Parathyroid adenoma (tissue), 2 donors: ENCODE measurements around the gene CD74.
A peak's percentile ranks its signal among the peaks of the same experiment; 100 is the strongest.

Experiments
- H2AFZ ChIP-seq: fragments of 300-600 bp; sonication (generic); one replicate; pipeline ENCODE4 v1.7.0; 2017; ENCODE audit warnings: antibody characterized with exemption, mild to moderate bottlenecking
- H3K27ac ChIP-seq: fragments of 300-600 bp; sonication (generic); one replicate; pipeline ENCODE4 v1.7.0; 2017
- H3K27me3 ChIP-seq: fragments of 300-600 bp; sonication (generic); one replicate; pipeline ENCODE4 v1.7.0; 2017; ENCODE audit warnings: low read length; ENCODE audit not compliant: control insufficient read depth, insufficient read depth
- H3K36me3 ChIP-seq: fragments of 300-600 bp; sonication (generic); one replicate; pipeline ENCODE4 v1.7.0; 2017; ENCODE audit warnings: low read length; ENCODE audit not compliant: control insufficient read depth, insufficient read depth
- H3K4me1 ChIP-seq: fragments of 300-600 bp; sonication (generic); one replicate; pipeline ENCODE4 v1.7.0; 2017; ENCODE audit warnings: control low read depth
- H3K4me2 ChIP-seq: fragments of 300-600 bp; sonication (generic); one replicate; pipeline ENCODE4 v1.7.0; 2017; ENCODE audit warnings: low read length
- H3K4me3 ChIP-seq: fragments of 300-600 bp; sonication (generic); one replicate; pipeline ENCODE4 v1.7.0; 2017; ENCODE audit warnings: low read depth, low read length
- H3K79me2 ChIP-seq: fragments of 300-600 bp; sonication (generic); one replicate; pipeline ENCODE4 v1.7.0; 2017; ENCODE audit warnings: control low read depth
- H3K9ac ChIP-seq: fragments of 300-600 bp; sonication (generic); one replicate; pipeline ENCODE4 v1.7.0; 2017; ENCODE audit warnings: mild to moderate bottlenecking
- H3K9me3 ChIP-seq: fragments of 300-600 bp; sonication (generic); one replicate; pipeline ENCODE4 v1.7.0; 2017; ENCODE audit warnings: low read length; ENCODE audit not compliant: control insufficient read depth
- CTCF ChIP-seq: fragments of 300-600 bp; sonication (generic); IDR thresholded peaks from one replicate; pipeline ENCODE4 v1.7.0; 2017; ENCODE audit warnings: antibody characterized with exemption, mild to moderate bottlenecking
- donor health status: primary hyperparathyroidism.

CD74 gene

DNA sequence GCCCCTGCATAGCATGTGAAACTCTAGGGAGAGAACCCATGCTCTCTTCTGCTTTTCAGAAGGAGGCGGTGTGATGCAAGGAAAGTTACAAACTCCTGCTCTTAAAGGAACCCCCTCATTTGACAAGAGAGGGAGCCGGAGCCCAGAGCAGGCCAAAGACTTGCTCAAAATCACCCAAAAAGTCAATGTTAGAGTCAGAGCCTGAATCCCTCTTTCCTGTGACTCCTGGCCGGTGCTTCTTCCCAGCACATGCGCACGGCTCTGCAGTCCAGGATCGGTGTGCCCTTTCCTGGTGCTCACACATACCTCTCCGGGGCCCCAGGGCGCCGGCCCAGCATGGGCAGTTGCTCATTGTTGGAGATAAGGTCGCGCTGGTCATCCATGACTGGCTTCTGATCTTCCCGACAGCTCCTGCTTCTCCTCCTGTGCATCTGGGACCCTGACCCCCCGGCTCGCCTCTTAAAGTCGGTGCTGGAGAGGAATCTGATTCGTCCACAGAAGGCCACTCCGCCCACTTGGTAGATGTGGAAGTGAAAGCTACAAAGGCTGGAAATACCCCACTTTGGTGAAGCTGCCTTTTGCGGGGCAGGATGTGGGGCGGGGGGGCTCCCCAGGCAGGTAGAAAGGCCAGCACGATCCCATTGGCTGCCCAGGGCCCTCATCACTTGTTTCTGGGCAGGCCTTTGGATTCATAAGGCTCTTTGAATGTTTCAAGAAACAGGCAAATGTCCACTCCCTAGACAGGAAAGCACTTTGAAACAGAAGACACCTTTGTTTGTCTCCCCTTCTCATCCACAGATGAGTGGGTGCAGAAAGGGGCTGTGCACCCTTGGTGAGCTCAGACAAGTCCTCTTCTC lies at the start of gene CD74:
Gene CD74 (minus strand): TSS at position 592 of the 857 bp plus-strand sequence. CDS start 161 bp downstream, at position 431.
- Histone ChIP-seq H3K79me2 (no peaks in the 10 kb centered on the region), H3K27ac (peak within 1 kb of the TSS; percentile 78), H3K27me3 (no peaks in the 10 kb centered on the region), H2AFZ (peak within 1 kb of the TSS; percentile 84), H3K9me3 (no peaks in the 10 kb centered on the region), H3K36me3 (no peaks in the 10 kb centered on the region), H3K9ac (peak within 1 kb of the TSS; percentile 14), H3K4me2 (peak within 1 kb of the TSS; percentile 82), H3K4me3 (peak within 1 kb of the TSS; percentile 66), H3K4me1 (peaks cover 13% of the 10 kb centered on the region)
- peak; percentile 5 for TF ChIP-seq CTCF

DNA sequence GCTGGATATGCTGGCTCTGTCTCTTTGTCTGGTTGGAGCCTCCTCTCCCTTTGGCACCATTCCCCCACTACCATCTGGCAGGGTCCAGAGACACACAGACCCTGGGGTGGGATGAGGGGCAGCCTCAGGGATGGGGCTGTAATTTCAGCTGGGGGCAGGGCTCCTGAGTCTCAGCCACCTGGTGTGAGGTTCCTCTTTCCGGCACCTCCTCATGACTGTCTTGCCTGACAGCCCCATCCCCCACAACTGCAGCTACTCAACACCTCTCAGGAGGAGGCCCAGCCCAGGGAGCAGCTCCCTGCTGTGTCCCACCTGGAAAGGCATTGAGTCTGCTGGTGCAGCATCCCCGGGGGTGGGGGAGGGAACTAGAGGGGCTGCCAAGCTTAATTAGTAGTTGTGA lies 48.5 kb upstream of the CD74 start:
- Histone ChIP-seq H3K4me3 (no peak overlapping the region), H3K4me1 (no peaks in the 10 kb centered on the region), H3K27me3 (no peaks in the 10 kb centered on the region), H3K27ac (no peak overlapping the region), H2AFZ (no peak overlapping the region), H3K79me2 (no peaks in the 10 kb centered on the region), H3K4me2 (no peak overlapping the region), H3K36me3 (no peaks in the 10 kb centered on the region), H3K9me3 (no peaks in the 10 kb centered on the region), H3K9ac (no peak overlapping the region)
- no peak for TF ChIP-seq CTCF

DNA sequence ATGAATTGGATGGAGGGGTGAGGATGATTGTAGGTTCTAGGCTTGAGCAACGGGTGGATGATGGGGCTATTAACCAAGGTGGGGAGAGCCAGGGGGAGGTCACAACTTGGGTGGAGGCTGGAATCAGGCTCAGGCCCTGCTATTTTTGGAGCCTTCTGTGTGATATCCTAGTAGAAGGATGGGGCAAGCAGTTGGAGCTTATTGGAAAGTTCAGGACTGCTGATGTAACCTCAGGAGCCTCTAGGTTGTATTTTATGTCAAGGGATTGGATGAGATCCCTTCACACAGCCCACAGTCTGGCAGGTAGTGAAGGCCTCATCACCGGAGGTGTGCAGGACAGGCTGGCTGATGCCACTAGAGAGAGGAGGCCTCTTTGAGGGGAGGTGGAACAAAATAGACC lies 48.1 kb upstream of the CD74 start:
- H3K4me1 ChIP-seq, result no peaks in the 10 kb centered on the region
- H2AFZ ChIP-seq, result no peak overlapping the region
- no peak for TF ChIP-seq CTCF
- no peak overlapping the region for H3K27ac ChIP-seq
- no peaks in the 10 kb centered on the region for H3K79me2 ChIP-seq
- no peaks in the 10 kb centered on the region for H3K9me3 ChIP-seq
- H3K4me3 ChIP-seq, result no peak overlapping the region
- no peaks in the 10 kb centered on the region for H3K27me3 ChIP-seq
- H3K4me2 ChIP-seq, result no peak overlapping the region
- no peaks in the 10 kb centered on the region for H3K36me3 ChIP-seq
- H3K9ac ChIP-seq, result no peak overlapping the region

DNA sequence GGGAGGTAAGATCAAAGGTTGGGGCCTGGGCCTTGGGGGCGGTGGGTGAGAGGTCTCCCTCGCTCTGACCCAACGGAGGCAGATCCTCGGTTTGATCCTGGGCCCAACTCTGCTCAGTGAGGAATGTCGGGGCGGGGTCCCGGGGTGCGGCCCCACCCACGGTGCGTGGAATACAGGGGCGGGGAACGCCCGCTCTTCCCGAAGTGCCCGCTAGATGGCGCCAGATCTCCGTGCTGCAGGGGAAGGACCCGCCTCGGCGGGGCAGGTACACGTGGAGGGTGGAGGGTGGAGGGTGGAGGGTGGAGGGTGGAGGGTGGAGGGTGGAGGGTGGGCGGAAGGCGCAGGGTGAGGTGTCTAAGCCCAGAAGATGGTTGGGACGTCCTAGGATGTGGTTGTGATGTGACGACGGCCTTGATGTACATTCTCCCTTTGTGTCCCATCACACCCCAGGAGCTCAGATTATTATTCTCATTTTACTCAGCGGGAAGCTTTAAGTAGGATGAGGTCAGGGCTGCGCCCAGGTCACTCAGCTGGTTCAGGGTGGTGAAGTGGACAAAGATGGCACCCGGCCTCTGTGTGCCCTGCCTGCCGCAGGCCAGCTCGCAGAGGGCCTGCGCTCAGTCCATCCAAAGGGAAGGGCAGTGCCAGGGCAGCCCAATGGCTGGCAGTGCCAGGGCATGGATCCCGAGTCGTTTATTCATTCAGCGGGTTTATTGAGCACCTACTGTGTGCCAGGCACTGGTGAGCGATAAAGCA lies 46.3 kb upstream of the CD74 start:
- H3K9ac ChIP-seq, result no peak overlapping the region
- H3K79me2 ChIP-seq, result no peaks in the 10 kb centered on the region
- no peaks in the 10 kb centered on the region for H3K4me1 ChIP-seq
- no peak overlapping the region for H3K4me3 ChIP-seq
- no peaks in the 10 kb centered on the region for H3K36me3 ChIP-seq
- peak; percentile 68 for TF ChIP-seq CTCF
- peak overlapping the region; percentile 38 for H2AFZ ChIP-seq
- no peak overlapping the region for H3K4me2 ChIP-seq
- no peak overlapping the region for H3K27ac ChIP-seq
- no peaks in the 10 kb centered on the region for H3K27me3 ChIP-seq
- H3K9me3 ChIP-seq, result no peaks in the 10 kb centered on the region
